Lower leg skin (tissue), 3 donors: ENCODE data around the gene INHBC.
"Not testable (repeated sequence)": the region's sequence is repeated elsewhere in the genome, so short reads cannot be mapped to it uniquely, and the experiment has no call there.

Source experiments
- CTCF ChIP-seq, 3 donors: fragments of 450-650 bp; IDR thresholded peaks; one replicate each; pipeline ENCODE4 v1.5.1; 2016; ENCODE audit warnings: antibody characterized with exemption in 3 of 3, mild to moderate bottlenecking in 3 of 3, moderate library complexity in 2 of 3
- POLR2A ChIP-seq, 2 donors: fragments of 450-650 bp; IDR thresholded peaks; one replicate each; pipeline ENCODE4 v1.6.1; 2016 to 2017; ENCODE audit warnings: antibody characterized with exemption in 2 of 2, mild to moderate bottlenecking in 1 of 2, moderate library complexity in 1 of 2

GRCh38 chr12:57426948-57427347 is 7.6 kb upstream of the INHBC start:
- TF ChIP-seq CTCF, POLR2A (IDR thresholded peaks at IDR 0.05): not testable (repeated sequence)
